Neural crest cell (in vitro differentiated cells): ENCODE measurements around the gene SLX4IP. TPM values are rescaled to one million over a fixed set of nuclear protein-coding genes. Genes with fewer than 3 reads are reported as not detected.

Source experiments
- DNase-seq: peaks from one replicate; pipeline ENCODE4 v3.0.0; 2021; ENCODE audit warnings: low read depth, mixed read lengths, low spot score
- H3K27ac Mint-ChIP-seq: one replicate; pipeline ENCODE4 v1.8.0; 2021; ENCODE audit warnings: mild to moderate bottlenecking, mixed read lengths; ENCODE audit not compliant: unreplicated experiment
- H3K27me3 Mint-ChIP-seq: 2 replicates; pipeline ENCODE4 v1.8.0; 2021; ENCODE audit warnings: low read depth, mild to moderate bottlenecking, mixed read lengths
- H3K36me3 Mint-ChIP-seq: 2 replicates; pipeline ENCODE4 v1.8.0; 2021; ENCODE audit warnings: low read depth, mild to moderate bottlenecking, mixed read lengths
- H3K4me1 Mint-ChIP-seq: 2 replicates; pipeline ENCODE4 v1.8.0; 2021; ENCODE audit warnings: mixed read lengths
- H3K4me3 Mint-ChIP-seq: one replicate; pipeline ENCODE4 v1.8.0; 2021; ENCODE audit warnings: mild to moderate bottlenecking, mixed read lengths
- H3K9me3 Mint-ChIP-seq: 2 replicates; pipeline ENCODE4 v1.8.0; 2021; ENCODE audit warnings: mixed read lengths
- total RNA-seq: library from RNA; stranded (reverse); gene quantifications from 2 replicates; pipeline ENCODE4 v1.2.1, GENCODE V29; 2021
- TF ChIP-seq, protein P1 (sequence below): fragments of 200-600 bp; sonication (generic); conservative IDR thresholded peaks from 2 replicates; pipeline ENCODE4 v1.5.0; 2021; ENCODE audit warnings: antibody characterized with exemption, mild to moderate bottlenecking

The SLX4IP gene
- total RNA-seq, 1 donor from 2014 or later = 8.5 TPM

DNA sequence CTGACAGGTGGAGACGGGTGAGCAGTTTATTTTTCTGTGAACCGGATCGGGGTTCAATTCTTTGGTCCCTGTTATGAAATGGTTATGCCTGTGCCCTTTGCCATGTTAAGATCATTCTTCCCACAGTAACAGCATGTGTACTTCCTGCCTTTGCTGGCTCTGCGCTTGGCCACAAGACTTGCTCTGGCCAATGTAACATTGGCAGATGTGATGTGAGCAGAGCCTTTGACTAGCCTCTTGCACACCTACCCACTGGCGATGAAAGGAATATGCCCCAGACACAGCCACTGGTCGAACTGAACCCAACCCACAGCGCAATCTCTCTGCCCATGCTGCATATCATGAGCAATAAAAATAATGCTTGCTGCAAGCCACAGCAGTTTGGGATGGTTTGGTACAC is 206.8 kb downstream of the SLX4IP start:
- DNase-seq = no peak
- Mint-ChIP-seq H3K4me1 (peaks cover 47% of the 10 kb centered on the region), H3K9me3 (no peaks in the 10 kb centered on the region), H3K27ac (peak overlapping the region; percentile 76), H3K27me3 (no peaks in the 10 kb centered on the region), H3K4me3 (no peak overlapping the region), H3K36me3 (peaks cover 60% of the 10 kb centered on the region)
- TF ChIP-seq, protein P1, sequence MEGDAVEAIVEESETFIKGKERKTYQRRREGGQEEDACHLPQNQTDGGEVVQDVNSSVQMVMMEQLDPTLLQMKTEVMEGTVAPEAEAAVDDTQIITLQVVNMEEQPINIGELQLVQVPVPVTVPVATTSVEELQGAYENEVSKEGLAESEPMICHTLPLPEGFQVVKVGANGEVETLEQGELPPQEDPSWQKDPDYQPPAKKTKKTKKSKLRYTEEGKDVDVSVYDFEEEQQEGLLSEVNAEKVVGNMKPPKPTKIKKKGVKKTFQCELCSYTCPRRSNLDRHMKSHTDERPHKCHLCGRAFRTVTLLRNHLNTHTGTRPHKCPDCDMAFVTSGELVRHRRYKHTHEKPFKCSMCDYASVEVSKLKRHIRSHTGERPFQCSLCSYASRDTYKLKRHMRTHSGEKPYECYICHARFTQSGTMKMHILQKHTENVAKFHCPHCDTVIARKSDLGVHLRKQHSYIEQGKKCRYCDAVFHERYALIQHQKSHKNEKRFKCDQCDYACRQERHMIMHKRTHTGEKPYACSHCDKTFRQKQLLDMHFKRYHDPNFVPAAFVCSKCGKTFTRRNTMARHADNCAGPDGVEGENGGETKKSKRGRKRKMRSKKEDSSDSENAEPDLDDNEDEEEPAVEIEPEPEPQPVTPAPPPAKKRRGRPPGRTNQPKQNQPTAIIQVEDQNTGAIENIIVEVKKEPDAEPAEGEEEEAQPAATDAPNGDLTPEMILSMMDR = no peak

DNA sequence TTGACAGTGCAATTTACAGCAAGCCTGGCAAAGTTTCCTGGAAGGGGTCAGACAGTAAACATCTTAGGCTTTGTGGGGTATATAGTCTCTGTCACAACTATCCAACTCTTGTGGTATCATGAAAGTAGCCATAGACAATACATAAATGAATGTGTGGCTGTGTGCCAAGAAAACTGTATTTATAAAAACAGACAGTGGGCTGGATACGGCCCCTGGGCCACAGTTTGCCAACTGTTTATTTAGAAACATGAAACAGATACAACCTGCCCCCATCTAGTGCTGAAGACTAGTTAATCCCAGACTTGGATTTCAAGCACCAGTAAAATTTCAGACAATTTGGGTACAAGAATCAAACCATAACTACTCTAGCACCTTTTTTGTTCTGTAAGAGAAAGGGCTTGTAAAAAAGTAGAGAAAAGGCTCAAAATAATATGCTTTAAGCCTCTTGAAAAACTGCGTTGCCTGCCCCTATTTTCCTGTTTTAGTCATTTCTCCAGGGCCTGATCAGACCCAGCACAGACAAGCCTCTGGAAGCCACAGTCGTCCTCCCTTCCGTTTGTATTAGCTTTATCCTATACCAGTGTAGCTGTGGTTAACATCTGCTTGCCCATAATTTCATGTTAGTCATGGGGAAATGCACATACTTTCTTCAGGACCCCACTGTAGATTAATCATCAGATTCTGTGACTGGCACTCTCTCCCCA is 207.9 kb downstream of the SLX4IP start:
- Mint-ChIP-seq H3K9me3 (no peaks in the 10 kb centered on the region), H3K27ac (peak overlapping the region; percentile 24), H3K4me1 (peaks cover 48% of the 10 kb centered on the region), H3K4me3 (no peak overlapping the region), H3K36me3 (peaks cover 66% of the 10 kb centered on the region), H3K27me3 (no peaks in the 10 kb centered on the region)
- DNase-seq = no peak
- TF ChIP-seq, protein P1 = no peak

DNA sequence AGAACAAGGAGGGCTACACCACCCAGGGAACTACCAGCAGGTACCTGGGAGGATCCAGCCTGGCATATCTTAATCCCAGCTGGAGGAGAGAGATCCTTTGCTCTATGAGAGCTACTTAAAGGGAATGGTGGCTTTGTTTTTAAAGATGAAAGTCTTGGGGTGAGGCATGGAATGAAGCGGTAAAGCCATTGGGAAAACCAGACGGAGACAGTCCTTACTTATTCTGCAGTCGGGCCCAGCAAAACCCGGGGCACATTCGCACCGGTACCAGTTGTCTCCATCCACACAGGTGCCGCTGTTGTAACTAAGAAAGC is 208.4 kb downstream of the SLX4IP start:
- Mint-ChIP-seq H3K27me3 (no peaks in the 10 kb centered on the region), H3K27ac (peak overlapping the region; percentile 24), H3K4me1 (peaks cover 46% of the 10 kb centered on the region), H3K9me3 (no peaks in the 10 kb centered on the region), H3K36me3 (peaks cover 64% of the 10 kb centered on the region), H3K4me3 (no peak overlapping the region)
- DNase-seq = no peak
- TF ChIP-seq, protein P1 = no peak

DNA sequence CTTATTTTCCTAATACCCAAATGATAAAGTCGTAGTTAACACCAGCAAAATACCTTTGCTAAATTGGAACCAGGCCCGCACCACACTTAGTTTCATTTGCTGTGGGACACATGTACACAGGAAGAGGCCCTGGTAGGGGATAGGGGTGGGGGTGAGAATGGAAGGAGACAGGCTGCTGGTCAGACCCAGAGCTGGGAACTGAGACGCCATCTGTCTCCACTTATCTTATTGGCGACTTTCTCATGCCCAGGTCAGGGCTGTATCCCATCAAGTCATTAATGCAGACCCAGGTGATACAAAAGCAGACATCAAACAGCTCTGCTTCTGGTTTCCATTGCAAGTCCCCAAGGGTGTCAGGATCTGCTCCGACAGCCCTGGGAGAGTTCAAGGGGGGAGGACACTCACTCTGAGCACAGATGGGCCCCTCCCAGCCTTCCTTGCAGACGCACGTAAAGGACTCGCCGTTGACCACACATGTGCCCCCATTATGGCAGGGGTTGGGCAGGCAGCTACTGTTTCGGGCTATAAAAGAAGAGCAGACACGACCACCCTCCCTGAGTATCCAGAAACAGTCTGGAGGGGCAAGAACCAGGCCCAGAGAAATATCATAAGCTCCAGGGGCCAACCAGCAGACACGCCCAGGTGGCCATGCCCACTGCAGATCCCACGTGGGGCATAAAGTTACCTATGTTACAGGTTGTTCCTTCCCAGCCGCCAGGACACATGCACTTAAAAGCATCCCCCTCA is 209.5 kb downstream of the SLX4IP start:
- peaks cover 52% of the 10 kb centered on the region for H3K4me1 Mint-ChIP-seq
- no peaks in the 10 kb centered on the region for H3K9me3 Mint-ChIP-seq
- no peak overlapping the region for H3K4me3 Mint-ChIP-seq
- peaks cover 66% of the 10 kb centered on the region for H3K36me3 Mint-ChIP-seq
- TF ChIP-seq, protein P1 = no peak
- H3K27ac Mint-ChIP-seq = no peak overlapping the region
- no peaks in the 10 kb centered on the region for H3K27me3 Mint-ChIP-seq
- DNase-seq = no peak

DNA sequence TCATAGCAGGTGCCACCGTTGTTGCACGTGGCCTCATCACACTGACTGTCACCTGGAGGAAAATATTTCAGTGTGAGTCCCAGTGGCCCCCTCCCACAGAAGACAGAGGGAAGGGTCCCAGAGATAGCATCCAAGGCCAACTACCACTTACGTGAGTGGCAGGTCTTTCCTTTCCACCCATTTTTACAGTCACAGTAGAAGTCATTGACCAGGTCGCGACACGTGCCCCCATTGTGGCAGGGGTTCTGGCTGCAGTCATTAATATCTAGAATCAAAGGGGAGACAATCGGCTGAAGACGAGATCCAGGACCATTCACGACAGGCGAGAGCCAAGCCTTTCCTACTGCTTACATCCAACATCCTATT is 210.1 kb downstream of the SLX4IP start:
- Mint-ChIP-seq H3K9me3 (no peaks in the 10 kb centered on the region), H3K27ac (no peak overlapping the region), H3K27me3 (no peaks in the 10 kb centered on the region), H3K4me3 (peak overlapping the region; percentile 15), H3K36me3 (peaks cover 69% of the 10 kb centered on the region), H3K4me1 (peaks cover 52% of the 10 kb centered on the region)
- TF ChIP-seq, protein P1 = no peak
- no peak for DNase-seq
